Heart left ventricle (tissue), 16 donors: Measurements from ENCODE around the gene IL25. TPM values are rescaled to one million over a fixed set of nuclear protein-coding genes. Genes with fewer than 3 reads are reported as not detected.
"Not testable (repeated sequence)": the region's sequence is repeated elsewhere in the genome, so short reads cannot be mapped to it uniquely, and the experiment has no call there.

ENCODE experiments used
- ATAC-seq, 4 donors: fragments of 200-7000 bp; cut with Tn5 transposase; one replicate each; pipeline ENCODE4 v1.9.1; 2020 to 2022; ENCODE audit warnings: moderate library complexity in 4 of 4, mild to moderate bottlenecking in 3 of 4, moderate number of reproducible peaks in 1 of 4
- DNase-seq, 5 donors: peaks; one replicate each; pipeline ENCODE4 v3.0.0-alpha.2; 2020
- H3K27ac ChIP-seq, 12 donors: fragments of 200-600 bp; sonication (generic) in 4 of 12; one replicate each; pipeline versions ENCODE4 v1.5.0 to v1.8.0; 2016 to 2022; ENCODE audit warnings: mild to moderate bottlenecking in 2 of 12
- H3K27me3 ChIP-seq, 9 donors: fragments of 200-600 bp; sonication (generic) in 2 of 9; one replicate each; pipeline versions ENCODE4 v1.5.1 to v1.8.0; 2016 to 2022; ENCODE audit warnings: mild to moderate bottlenecking in 3 of 9
- H3K36me3 ChIP-seq, 9 donors: fragments of 200-600 bp; sonication (generic) in 2 of 9; one replicate each; pipeline versions ENCODE4 v1.5.0 to v1.8.0; 2018 to 2022; ENCODE audit warnings: mild to moderate bottlenecking in 2 of 9
- H3K4me1 ChIP-seq, 12 donors: fragments of 200-600 bp; sonication (generic) in 4 of 12; one replicate each; pipeline versions ENCODE4 v1.5.0 to v1.8.0; 2016 to 2022; ENCODE audit warnings: mild to moderate bottlenecking in 3 of 12
- H3K4me3 ChIP-seq, 12 donors: fragments of 200-600 bp; sonication (generic) in 4 of 12; one replicate each; pipeline versions ENCODE4 v1.5.0 to v1.8.0; 2017 to 2022; ENCODE audit warnings: mild to moderate bottlenecking in 9 of 12, moderate library complexity in 4 of 12
- H3K9me3 ChIP-seq, 12 donors: fragments of 200-600 bp; sonication (generic) in 4 of 12; one replicate each; pipeline versions ENCODE4 v1.5.0 to v1.8.0; 2016 to 2022; ENCODE audit warnings: mild to moderate bottlenecking in 1 of 12
- POLR2A ChIP-seq, 2 donors: fragments of 450-650 bp; IDR thresholded peaks; one replicate each; pipeline ENCODE4 v1.6.1; 2017; ENCODE audit warnings: antibody characterized with exemption in 2 of 2, mild to moderate bottlenecking in 2 of 2, moderate library complexity in 2 of 2
- WGBS, 4 donors: extraction: QIAGEN DNeasy Blood & Tissue Kit in 2 of 4; methylation state at CpG; one replicate each; pipeline versions ENCODE4 v1.1.5 to v1.1.7; 2013 to 2018; 5-methylcytosine and 5-hydroxymethylcytosine counted together
- intact Hi-C, 10 donors: fragments of 100-400 bp; cut with DNase I; formaldehyde crosslinking; loops; one replicate each; pipeline versions ENCODE4 v1.11.1 to v1.14.2; 2022
- long read RNA-seq, 3 donors: library from polyadenylated mRNA; unstranded; transcript quantifications; one replicate each; pipeline ENCODE4 v2.0.0, GENCODE V29; 2020 to 2021
- polyA plus RNA-seq, 2 donors: library from polyadenylated mRNA; stranded (reverse); fragments of 200-250 nt; gene quantifications; one replicate each; pipeline ENCODE4 v1.2.3, GENCODE V29; 2013
- total RNA-seq, 9 donors: library from RNA; depleted of rRNA in 2 of 9; stranded (reverse); fragments of >200 nt in 2 of 9; fragmentation: NEBNext Ultra II Directional in 3 of 9; extraction: Animal tissue kit (Norgen Biotek cat#: 25700) in 3 of 9; gene quantifications; one replicate each; pipeline versions ENCODE4 v1.1.0 to v1.2.4, GENCODE V29; 2016 to 2023
- TF ChIP-seq, protein P1 (sequence below), 12 donors: fragments of 200-600 bp; sonication (generic) in 4 of 12; IDR thresholded peaks; one replicate each; pipeline versions ENCODE4 v1.5.0 to v1.8.0; 2018 to 2022; ENCODE audit warnings: antibody characterized with exemption in 12 of 12, mild to moderate bottlenecking in 5 of 12
- donor health status: ischemic (EF 13 %, LVEDD 7.1; RV severe dilation, severe dysfunction).
- donor health status: healthy with polysubstance abuse.
- donor health status: DM: no; HTN: yes; CAD: no.
- donor health status: DM: no; HTN: no; CAD: no.
- donor health status: ischemic (EF 25% LVEDD 6.9; RV normal size, moderate dysfunction).
- donor health status: ischemic (EF 25% LVEDD 5.7; RV mildly dilated, moderate dysfunction).
- donor health status: healthy.
- donor health status: DM: yes; HTN: yes; CAD: no.
- donor health status: ischemic (EF 35%, LVEDD 5.7; RV mildly dilated, moderate dysfunction).
- donor health status: nonischemic (EF 11% LVEDD 7.7; RV severe dilation, severe dysfunction).
- donor health status: DM: yes; HTN: yes; CAD: no.
- donor health status: PGD.
- donor health status: ischemic (EF 29% LVEDD 5.4; RV normal size, mild dysfunction).
- donor health status: nonischemic (EF 23%, LVEDD 6.1; RV moderate dilation, normal function).

IL25 gene
- total RNA-seq (under 1 TPM in 1 of 9 donors, not detected in 8; 0.29 TPM), polyA plus RNA-seq (not detected)
- long read RNA-seq, donor 1 = 0 reads
- long read RNA-seq, donor 2 = 0 reads
- long read RNA-seq, donor 3 = 0 reads

DNA sequence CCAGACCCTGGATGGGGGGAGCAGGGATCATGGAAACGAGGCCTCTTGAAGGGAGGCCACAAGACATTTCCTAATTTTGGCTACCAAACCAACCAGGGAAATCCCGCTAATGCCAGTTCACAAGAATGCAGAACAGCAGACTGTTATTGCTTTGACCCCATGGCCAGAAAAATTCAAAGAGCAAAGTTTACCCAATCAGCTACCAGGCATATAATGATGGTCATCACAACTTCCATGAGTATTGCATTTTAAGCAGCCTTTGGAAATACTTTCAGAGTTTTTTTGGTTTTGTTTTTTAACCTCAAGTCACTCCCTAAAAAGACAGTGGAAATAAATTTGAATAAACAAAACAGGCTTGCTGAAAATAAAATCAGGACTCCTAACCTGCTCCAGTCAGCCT lies at the start of gene IL25:
TSS of gene IL25 (plus strand) at position 301 of the 400 bp plus-strand sequence.
- TF ChIP-seq, protein P1, sequence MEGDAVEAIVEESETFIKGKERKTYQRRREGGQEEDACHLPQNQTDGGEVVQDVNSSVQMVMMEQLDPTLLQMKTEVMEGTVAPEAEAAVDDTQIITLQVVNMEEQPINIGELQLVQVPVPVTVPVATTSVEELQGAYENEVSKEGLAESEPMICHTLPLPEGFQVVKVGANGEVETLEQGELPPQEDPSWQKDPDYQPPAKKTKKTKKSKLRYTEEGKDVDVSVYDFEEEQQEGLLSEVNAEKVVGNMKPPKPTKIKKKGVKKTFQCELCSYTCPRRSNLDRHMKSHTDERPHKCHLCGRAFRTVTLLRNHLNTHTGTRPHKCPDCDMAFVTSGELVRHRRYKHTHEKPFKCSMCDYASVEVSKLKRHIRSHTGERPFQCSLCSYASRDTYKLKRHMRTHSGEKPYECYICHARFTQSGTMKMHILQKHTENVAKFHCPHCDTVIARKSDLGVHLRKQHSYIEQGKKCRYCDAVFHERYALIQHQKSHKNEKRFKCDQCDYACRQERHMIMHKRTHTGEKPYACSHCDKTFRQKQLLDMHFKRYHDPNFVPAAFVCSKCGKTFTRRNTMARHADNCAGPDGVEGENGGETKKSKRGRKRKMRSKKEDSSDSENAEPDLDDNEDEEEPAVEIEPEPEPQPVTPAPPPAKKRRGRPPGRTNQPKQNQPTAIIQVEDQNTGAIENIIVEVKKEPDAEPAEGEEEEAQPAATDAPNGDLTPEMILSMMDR (IDR thresholded peaks at IDR 0.05) = no peak
- no peak for TF ChIP-seq POLR2A (IDR thresholded peaks at IDR 0.05)
- Histone ChIP-seq H3K4me1 (peaks cover 0 to 9% (median 0%) of the 10 kb centered on the region in 12 donors), H3K27me3 (no peaks in the 10 kb centered on the region), H3K27ac (no peak within 1 kb of the TSS), H3K9me3 (no peaks in the 10 kb centered on the region), H3K36me3 (no peaks in the 10 kb centered on the region), H3K4me3 (no peak within 1 kb of the TSS)
- DNase-seq (no peak), ATAC-seq (no peak)
- intact Hi-C loops = loop anchor here in 7 of 10 donors (5.0 to 10.0 kb wide), 5 partner anchors 35 to 248 kb away; no protein-coding TSS in a partner anchor
- 73 to 94% (median 82%) methylated on average over 2 of the region's 2 CpGs for WGBS, 4 donors

DNA sequence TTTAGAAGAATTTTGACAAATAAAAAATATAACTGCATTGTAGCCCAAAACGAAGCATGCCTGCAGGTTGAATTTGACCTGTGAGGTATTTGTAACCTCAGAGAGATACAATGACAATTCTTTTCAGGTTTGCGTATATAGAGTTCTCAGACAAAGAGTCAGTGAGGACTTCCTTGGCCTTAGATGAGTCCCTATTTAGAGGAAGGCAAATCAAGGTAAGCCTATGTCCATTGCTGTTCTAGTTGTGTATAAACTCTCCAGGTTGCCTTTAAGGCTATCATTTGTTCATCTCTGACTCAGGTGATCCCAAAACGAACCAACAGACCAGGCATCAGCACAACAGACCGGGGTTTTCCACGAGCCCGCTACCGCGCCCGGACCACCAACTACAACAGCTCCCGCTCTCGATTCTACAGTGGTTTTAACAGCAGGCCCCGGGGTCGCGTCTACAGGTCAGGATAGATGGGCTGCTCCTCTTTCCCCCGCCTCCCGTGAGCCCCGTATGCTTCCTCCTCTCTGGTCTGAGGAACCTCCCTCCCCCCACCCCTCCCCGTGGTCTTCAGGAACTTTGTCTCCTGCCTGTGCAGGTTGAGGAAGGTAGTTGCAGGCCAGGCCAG lies 48.7 kb upstream of the IL25 start:
- Histone ChIP-seq H3K36me3 (peaks cover 0 to 39% (median 33%) of the 10 kb centered on the region in 9 donors), H3K27ac (no peak overlapping the region), H3K4me1 (peaks cover 4 to 29% (median 16%) of the 10 kb centered on the region in 12 donors), H3K27me3 (no peaks in the 10 kb centered on the region), H3K9me3 (no peaks in the 10 kb centered on the region), H3K4me3 (no peak overlapping the region)
- 85 to 89% (median 86%) methylated on average over 18 of the region's 18 CpGs for WGBS, 4 donors
- TF ChIP-seq, protein P1 (IDR thresholded peaks at IDR 0.05) = no peak
- no peak for TF ChIP-seq POLR2A (IDR thresholded peaks at IDR 0.05)
- intact Hi-C loops = loop anchor here in 7 of 10 donors (5.0 to 10.0 kb wide), 4 partner anchors 131 to 241 kb away; partner anchors contain the start of genes AP1G2 (in 5 of the 7), NGDN (in 2 of the 7), THTPA (in 1 of the 7) and ZFHX2 (in 1 of the 7)
- DNase-seq (no peak), ATAC-seq (no peak)

DNA sequence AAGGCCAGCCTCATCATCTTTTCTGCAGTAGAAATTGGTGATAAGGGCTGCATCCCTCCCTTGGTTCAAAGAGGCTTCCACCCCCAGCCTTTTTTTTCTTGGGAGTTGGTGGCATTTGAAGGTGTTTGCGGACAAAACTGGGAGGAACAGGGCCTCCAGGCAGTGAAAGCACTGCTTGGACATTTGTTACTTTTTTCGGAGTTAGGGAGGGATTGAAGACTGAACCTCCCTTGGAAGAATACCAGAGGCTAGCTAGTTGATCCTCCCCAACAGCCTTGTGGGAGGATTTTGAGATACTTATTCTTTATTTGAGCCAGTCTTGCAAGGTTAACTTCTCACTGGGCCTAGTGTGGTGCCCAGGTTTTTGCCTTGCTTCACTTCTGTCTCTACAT lies 48.2 kb upstream of the IL25 start:
- 78 to 93% (median 85%) methylated on average over 2 of the region's 2 CpGs for WGBS, 4 donors
- H3K27me3 ChIP-seq = no peaks in the 10 kb centered on the region
- ATAC-seq (no peak), DNase-seq (no peak)
- no peaks in the 10 kb centered on the region for H3K9me3 ChIP-seq
- no peak overlapping the region for H3K4me3 ChIP-seq
- H3K4me1 ChIP-seq = peaks cover 4 to 29% (median 16%) of the 10 kb centered on the region in 12 donors
- TF ChIP-seq, protein P1 (IDR thresholded peaks at IDR 0.05) = no peak
- no peak for TF ChIP-seq POLR2A (IDR thresholded peaks at IDR 0.05)
- intact Hi-C loops = loop anchor here in 7 of 10 donors (5.0 to 10.0 kb wide), 4 partner anchors 130 to 240 kb away; partner anchors contain the start of genes AP1G2 (in 5 of the 7), NGDN (in 2 of the 7), THTPA (in 1 of the 7) and ZFHX2 (in 1 of the 7)
- H3K36me3 ChIP-seq = peaks cover 0 to 39% (median 33%) of the 10 kb centered on the region in 9 donors
- H3K27ac ChIP-seq = no peak overlapping the region

DNA sequence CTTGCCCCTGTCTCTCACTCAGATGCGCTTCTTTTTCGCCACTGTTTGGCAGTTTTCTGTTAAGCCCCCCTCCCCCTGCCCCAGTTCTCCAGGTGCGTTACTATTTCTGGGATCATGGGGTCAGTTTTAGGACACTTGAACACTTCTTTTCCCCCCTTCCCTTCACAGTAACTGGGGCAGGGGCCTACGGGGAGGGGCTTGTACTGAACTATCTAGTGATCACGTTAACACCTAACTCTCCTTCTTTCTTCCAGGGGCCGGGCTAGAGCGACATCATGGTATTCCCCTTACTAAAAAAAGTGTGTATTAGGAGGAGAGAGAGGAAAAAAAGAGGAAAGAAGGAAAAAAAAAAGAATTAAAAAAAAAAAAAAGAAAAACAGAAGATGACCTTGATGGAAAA lies 47.6 kb upstream of the IL25 start:
- WGBS, 4 donors = 71 to 79% (median 76%) methylated on average over 7 of the region's 7 CpGs
- Histone ChIP-seq H3K4me1 (peaks cover 4 to 29% (median 16%) of the 10 kb centered on the region in 12 donors), H3K27me3 (no peaks in the 10 kb centered on the region), H3K27ac (no peak overlapping the region), H3K4me3 (no peak overlapping the region), H3K9me3 (no peaks in the 10 kb centered on the region), H3K36me3 (peaks cover 0 to 39% (median 33%) of the 10 kb centered on the region in 9 donors)
- no peak for ATAC-seq
- DNase-seq = no peak
- no peak for TF ChIP-seq POLR2A (IDR thresholded peaks at IDR 0.05)
- TF ChIP-seq, protein P1 (IDR thresholded peaks at IDR 0.05) = no peak
- intact Hi-C loops = loop anchor here in 9 of 10 donors (5.0 to 10.0 kb wide), 10 partner anchors 37 to 240 kb away; partner anchors contain the start of genes AP1G2 (in 5 of the 9), NGDN (in 4 of the 9), CMTM5 (in 2 of the 9) and THTPA (in 1 of the 9)

DNA sequence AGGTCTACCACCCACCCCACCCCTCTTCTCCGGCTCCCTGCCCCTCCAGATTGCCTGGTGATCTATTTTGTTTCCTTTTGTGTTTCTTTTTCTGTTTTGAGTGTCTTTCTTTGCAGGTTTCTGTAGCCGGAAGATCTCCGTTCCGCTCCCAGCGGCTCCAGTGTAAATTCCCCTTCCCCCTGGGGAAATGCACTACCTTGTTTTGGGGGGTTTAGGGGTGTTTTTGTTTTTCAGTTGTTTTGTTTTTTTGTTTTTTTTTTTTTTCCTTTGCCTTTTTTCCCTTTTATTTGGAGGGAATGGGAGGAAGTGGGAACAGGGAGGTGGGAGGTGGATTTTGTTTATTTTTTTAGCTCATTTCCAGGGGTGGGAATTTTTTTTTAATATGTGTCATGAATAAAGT lies 46.9 kb upstream of the IL25 start:
- not testable (repeated sequence) for ATAC-seq
- intact Hi-C loops = loop anchor here in 9 of 10 donors (2.0 to 10.0 kb wide), 11 partner anchors 37 to 239 kb away; partner anchors contain the start of genes AP1G2 (in 5 of the 9), CMTM5 (in 2 of the 9), NGDN (in 2 of the 9) and THTPA (in 1 of the 9)
- WGBS, 4 donors = 89 to 92% (median 90%) methylated on average over 5 of the region's 5 CpGs

More for the DNA sequence above, 46.9 kb upstream of the IL25 start:
- H3K4me1 ChIP-seq = peaks cover 0 to 22% (median 13%) of the 10 kb centered on the region in 12 donors
- H3K27me3 ChIP-seq, H3K27ac ChIP-seq, H3K4me3 ChIP-seq, H3K9me3 ChIP-seq, DNase-seq: not testable (repeated sequence)
- H3K36me3 ChIP-seq = peaks cover 0 to 39% (median 33%) of the 10 kb centered on the region in 9 donors
